HepG2 (cell line): Measurements from ENCODE around the gene UGT1A3. TPM values are rescaled to one million over a fixed set of nuclear protein-coding genes. Genes with fewer than 3 reads are reported as not detected.

ENCODE experiments used
- ATAC-seq: fragments of 200-7000 bp; cut with Tn5 transposase; 3 replicates; pipeline ENCODE4 v1.9.1; 2020; ENCODE audit warnings: mild to moderate bottlenecking, moderate library complexity
- BruUV-seq: library from RNA; stranded (reverse); fragments of 400-500 nt; replicated peaks from 2 replicates; lab custom pipeline; 2021; lab: Mats Ljungman, UMichigan
- CTCF ChIA-PET: fragments of 300-600 bp; formaldehyde crosslinking; extraction: SDS; loops from one replicate; lab custom pipeline; 2021; ENCODE audit warnings: low total read pairs, inconsistent platforms, low intra/inter-chr PET ratio; lab: Yijun Ruan, JAX
- POLR2A ChIA-PET: fragments of 350-600 bp; sonication (Branson Sonifier 250); formaldehyde crosslinking; loops from one replicate; lab custom pipeline; 2020; ENCODE audit warnings: antibody characterized with exemption, inconsistent platforms; lab: Yijun Ruan, JAX
- DNase-seq: peaks from one replicate; pipeline ENCODE4 v3.0.0-alpha.2; 2015; ENCODE audit warnings: low spot score
- FAIRE-seq: peaks from 3 replicates; lab custom pipeline; 2011; peaks lifted over from hg19 to GRCh38; lab: Jason Lieb, UNC
- H2AFZ ChIP-seq: one replicate; pipeline ENCODE4 v1.6.1; 2011; ENCODE audit warnings: low read length, inconsistent platforms
- H3K27ac ChIP-seq: fragments of 300-600 bp; 3 replicates; pipeline ENCODE4 v1.8.0; 2011; ENCODE audit warnings: mixed run types, mild to moderate bottlenecking, mixed read lengths, low read length, inconsistent platforms; ENCODE audit not compliant: insufficient read depth; ENCODE audit errors: extremely low read length
- H3K27me3 ChIP-seq, 2 experiments: fragments of 200-600 bp in 1 of 2; 2 replicates in 1 of 2; 3 replicates in 1 of 2; pipeline versions ENCODE4 v1.6.0 to v1.8.0; 2011; ENCODE audit warnings: low read length in 2 of 2, mild to moderate bottlenecking in 2 of 2, moderate library complexity in 2 of 2, inconsistent platforms in 1 of 2; ENCODE audit not compliant: insufficient read depth in 2 of 2, control insufficient read depth in 1 of 2
- H3K36me3 ChIP-seq, 2 experiments: fragments of 200-600 bp in 1 of 2; replicated peaks in 1 of 2; 2 replicates in 1 of 2; 3 replicates in 1 of 2; pipeline versions ENCODE4 v1.5.1 to v1.8.0; 2011; ENCODE audit warnings: low read length in 2 of 2, inconsistent platforms in 1 of 2; ENCODE audit not compliant: insufficient read depth in 2 of 2, control insufficient read depth in 1 of 2
- H3K4me1 ChIP-seq: 2 replicates; pipeline ENCODE4 v1.5.1; 2012; ENCODE audit warnings: low read length, inconsistent platforms; ENCODE audit not compliant: insufficient read depth
- H3K4me2 ChIP-seq: 2 replicates; pipeline ENCODE4 v1.6.0; 2011; ENCODE audit warnings: low read depth, low read length, inconsistent platforms
- H3K4me3 ChIP-seq, 3 experiments: fragments of 200-600 bp in 1 of 3; sonication (generic), shearing (Covaris generic) in 1 of 3; replicated peaks in 1 of 3; 2 replicates each; pipeline ENCODE4 v1.5.1; 2011 to 2016; ENCODE audit warnings: low read length in 3 of 3, inconsistent platforms in 2 of 3, low read depth in 2 of 3, mild to moderate bottlenecking in 2 of 3, control low read depth in 1 of 3, mixed read lengths in 1 of 3; ENCODE audit not compliant: insufficient read depth in 1 of 3
- H3K79me2 ChIP-seq: one replicate; pipeline ENCODE4 v1.6.1; 2011; ENCODE audit warnings: low read length, inconsistent platforms; ENCODE audit not compliant: insufficient read depth
- H3K9ac ChIP-seq: 2 replicates; pipeline ENCODE4 v1.6.0; 2011; ENCODE audit warnings: mild to moderate bottlenecking, low read depth, low read length, inconsistent platforms; ENCODE audit not compliant: insufficient read depth
- H3K9me3 ChIP-seq: 2 replicates; pipeline ENCODE4 v1.5.1; 2012; ENCODE audit warnings: mild to moderate bottlenecking, low read length
- H4K20me1 ChIP-seq: 2 replicates; pipeline ENCODE4 v1.6.0; 2011; ENCODE audit warnings: inconsistent platforms, mild to moderate bottlenecking, low read length, moderate library complexity; ENCODE audit not compliant: insufficient read depth
- ETV5 ChIP-seq: IDR thresholded peaks from 2 replicates; pipeline ENCODE4 v1.6.1; 2018; ENCODE audit warnings: missing biosample characterization, missing genetic modification reagents, inconsistent platforms, borderline replicate concordance
- KLF15 ChIP-seq: sonication (generic); formaldehyde crosslinking; IDR thresholded peaks from 2 replicates; pipeline ENCODE4 v1.8.1; 2023; ENCODE audit warnings: borderline replicate concordance, mild to moderate bottlenecking, inconsistent platforms, missing genetic modification reagents, mixed read lengths
- MED1 ChIP-seq: sonication (generic); formaldehyde crosslinking; IDR thresholded peaks from 2 replicates; pipeline ENCODE4 v1.4.0; 2020; ENCODE audit warnings: missing genetic modification reagents
- NFE2L1 ChIP-seq: sonication (generic); formaldehyde crosslinking; IDR thresholded peaks from 2 replicates; pipeline ENCODE4 v1.4.0; 2020; ENCODE audit warnings: missing genetic modification reagents, mild to moderate bottlenecking, borderline replicate concordance
- NFIC ChIP-seq: IDR thresholded peaks from 2 replicates; pipeline ENCODE4 v1.6.1; 2012; ENCODE audit warnings: mild to moderate bottlenecking, low read length, inconsistent platforms
- NFKBIZ ChIP-seq: IDR thresholded peaks from 2 replicates; pipeline ENCODE4 v1.6.1; 2018; ENCODE audit warnings: missing genetic modification reagents, missing compliant biosample characterization
- SRSF9 ChIP-seq: fragments of 200-400 bp; formaldehyde crosslinking; IDR thresholded peaks from 2 replicates; pipeline ENCODE4 v1.6.1; 2018; ENCODE audit warnings: borderline replicate concordance, mild to moderate bottlenecking, low read depth, low read length; ENCODE audit not compliant: insufficient read depth, poor library complexity, severe bottlenecking
- STAG1 ChIP-seq: sonication (generic); formaldehyde crosslinking; IDR thresholded peaks from 2 replicates; pipeline ENCODE4 v1.4.0; 2020; ENCODE audit warnings: missing genetic modification reagents
- TAF15 ChIP-seq: fragments of 200-400 bp; formaldehyde crosslinking; IDR thresholded peaks from one replicate; pipeline ENCODE4 v1.6.1; 2018; ENCODE audit warnings: mild to moderate bottlenecking, low read depth, low read length; ENCODE audit not compliant: poor library complexity, severe bottlenecking
- YEATS2 ChIP-seq: sonication (generic); formaldehyde crosslinking; IDR thresholded peaks from 2 replicates; pipeline ENCODE4 v1.4.0; 2020; ENCODE audit warnings: missing genetic modification reagents, borderline replicate concordance
- ZNF225 ChIP-seq: sonication (generic); formaldehyde crosslinking; IDR thresholded peaks from 2 replicates; pipeline ENCODE4 v1.4.0; 2020; ENCODE audit warnings: mild to moderate bottlenecking, missing genetic modification reagents
- ZNF232 ChIP-seq: sonication (generic); formaldehyde crosslinking; IDR thresholded peaks from 2 replicates; pipeline ENCODE4 v1.4.0; 2020; ENCODE audit warnings: missing genetic modification reagents, borderline replicate concordance
- ZNF451 ChIP-seq: sonication (generic); formaldehyde crosslinking; IDR thresholded peaks from 2 replicates; pipeline ENCODE4 v1.5.0; 2020; ENCODE audit warnings: mild to moderate bottlenecking, missing genetic modification reagents
- ZNF607 ChIP-seq: sonication (generic); formaldehyde crosslinking; IDR thresholded peaks from 2 replicates; pipeline ENCODE4 v1.5.1; 2020; ENCODE audit warnings: missing genetic modification reagents, mild to moderate bottlenecking, borderline replicate concordance
- ZNF644 ChIP-seq: IDR thresholded peaks from 2 replicates; pipeline ENCODE4 v1.6.1; 2016; ENCODE audit warnings: low read depth
- ZSCAN31 ChIP-seq: sonication (generic); formaldehyde crosslinking; IDR thresholded peaks from 2 replicates; pipeline ENCODE4 v1.5.0; 2020; ENCODE audit warnings: low read depth, mild to moderate bottlenecking, missing genetic modification reagents
- WGBS: methylation state at CpG from one replicate; pipeline ENCODE4 v1.1.6; 2017; ENCODE audit warnings: low lambda C conversion rate; 5-methylcytosine and 5-hydroxymethylcytosine counted together
- in situ Hi-C: cut with HindIII; loops from 2 replicates; pipeline ENCODE4 v1.10.0; 2017; ENCODE audit warnings: low pct_unique_long_range_greater_than_20kb; ENCODE audit not compliant: extremely low pct_ligation_motif_present
- intact Hi-C: fragments of 100-400 bp; cut with micrococcal nuclease; formaldehyde crosslinking; loops from one replicate; pipeline ENCODE4 v1.10.0; 2022; ENCODE audit not compliant: unreplicated experiment
- polyA plus RNA-seq, 8 experiments: library from polyadenylated mRNA; depleted of rRNA in 3 of 8; stranded (reverse) in 7 of 8; unstranded in 1 of 8; fragments of >200 nt; fragmentation: Illumina TruSeq in 4 of 8; extraction: Trizol in 4 of 8; gene quantifications; 2 replicates each; pipeline versions ENCODE4 v1.2.1 to v1.2.3, GENCODE V29; 2011 to 2016; ENCODE audit warnings: low read depth in 4 of 8, missing spikeins in 1 of 8, mixed read lengths in 1 of 8; ENCODE audit not compliant: insufficient read depth in 1 of 8
- total RNA-seq, 5 experiments: library from RNA; depleted of rRNA; stranded (reverse); fragments of >200 nt; fragmentation: Illumina TruSeq; extraction: Trizol; gene quantifications; 2 replicates each; pipeline ENCODE4 v1.2.3, GENCODE V29; 2016; ENCODE audit warnings: low read depth in 1 of 5
- TF ChIP-seq, protein P1 (sequence below): sonication (generic); formaldehyde crosslinking; IDR thresholded peaks from 2 replicates; pipeline ENCODE4 v1.5.0; 2020; ENCODE audit warnings: mild to moderate bottlenecking, missing genetic modification reagents, borderline replicate concordance
- TF ChIP-seq, protein P2 (sequence below): IDR thresholded peaks from 2 replicates; pipeline ENCODE4 v1.6.1; 2016; ENCODE audit warnings: low read depth, borderline replicate concordance
- TF ChIP-seq, protein P3 (sequence below): sonication (generic); formaldehyde crosslinking; IDR thresholded peaks from 2 replicates; pipeline ENCODE4 v1.9.0; 2021; ENCODE audit warnings: missing genetic modification reagents, mild to moderate bottlenecking, borderline replicate concordance

The UGT1A3 gene
- total and polyA plus RNA-seq, 2 of the 13 experiments (the other 11 are each of a cell fraction or from before 2014, with no cell fraction given): not detected

DNA sequence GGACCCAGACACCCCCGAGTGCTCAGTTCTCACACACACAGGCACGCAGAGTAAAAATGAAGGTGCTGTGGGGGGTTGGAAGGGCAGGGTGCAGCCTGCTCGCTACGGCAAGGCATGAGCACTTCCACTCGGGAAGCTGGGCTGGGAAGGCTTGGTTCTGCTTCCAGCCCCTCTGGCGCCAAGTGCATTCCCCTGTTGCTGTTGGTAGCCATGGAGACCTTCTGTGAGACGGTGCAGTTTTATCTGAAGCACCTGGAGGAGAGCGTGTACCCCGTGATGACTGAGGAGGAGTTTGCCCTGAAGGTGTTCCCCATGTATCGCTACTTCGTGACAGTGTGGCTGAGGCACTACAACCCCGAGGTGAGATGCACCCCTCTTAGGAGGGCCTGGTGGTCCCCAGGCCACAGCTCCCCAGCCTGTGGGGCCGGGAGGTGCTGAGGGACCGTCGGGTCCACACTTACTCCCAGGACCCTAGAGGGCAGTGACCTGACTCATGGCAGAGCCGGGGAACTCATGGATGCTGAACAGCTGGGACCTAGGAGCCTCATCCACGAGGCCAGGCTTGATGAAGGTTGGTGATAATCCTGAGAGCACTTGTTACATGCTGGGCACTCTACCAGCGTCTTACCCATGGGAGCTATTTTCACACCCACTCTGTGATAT, 64.8 kb downstream of the UGT1A3 start:
- no peak for DNase-seq
- ChIA-PET POLR2A (no interaction called here), CTCF (no interaction called here)
- 61% methylated on average over 17 of the region's 18 CpGs for WGBS
- in situ Hi-C loops: no loop called here
- H3K4me1 ChIP-seq: peaks cover 14% of the 10 kb centered on the region; the same call in 1 of the 2 replicates
- H3K27ac ChIP-seq: no peak overlapping the region
- H3K9me3 ChIP-seq: no peaks in the 10 kb centered on the region
- no peaks in the 10 kb centered on the region for H3K79me2 ChIP-seq
- H3K9ac ChIP-seq: no peak overlapping the region
- intact Hi-C loops: no loop called here
- no peaks in the 10 kb centered on the region for H4K20me1 ChIP-seq
- no peaks in the 10 kb centered on the region for H3K36me3 ChIP-seq
- no TSS peak for BruUV-seq
- H3K4me3 ChIP-seq: no peak overlapping the region
- FAIRE-seq: no peak
- H2AFZ ChIP-seq: no peak overlapping the region
- ATAC-seq: peak; percentile 20
- peaks cover 7 to 52% of the 10 kb centered on the region in 2 experiments; a peak in 3 of 5 replicates for H3K27me3 ChIP-seq
- no peak overlapping the region for H3K4me2 ChIP-seq
- TF ChIP-seq ZNF232 (no peak), YEATS2 (no peak), ZSCAN31 (CRISPR knock-in tag) (no peak), KLF15 (CRISPR knock-in tag) (no peak), SRSF9 (no peak), NFE2L1 (0 out of 2 replicates have a peak, but pooled peaks have one; percentile 36), ETV5 (CRISPR knock-in tag) (no peak), ZNF225 (CRISPR knock-in tag) (0 out of 2 replicates have a peak, but pooled peaks have one; percentile 17), ZNF451 (CRISPR knock-in tag) (no peak), MED1 (no peak), NFKBIZ (CRISPR knock-in tag) (no peak), ZNF607 (CRISPR knock-in tag) (no peak), STAG1 (CRISPR knock-in tag) (no peak), ZNF644 (CRISPR knock-in tag) (no peak), NFIC (no peak), TAF15 (no peak)
- TF ChIP-seq, protein P1, sequence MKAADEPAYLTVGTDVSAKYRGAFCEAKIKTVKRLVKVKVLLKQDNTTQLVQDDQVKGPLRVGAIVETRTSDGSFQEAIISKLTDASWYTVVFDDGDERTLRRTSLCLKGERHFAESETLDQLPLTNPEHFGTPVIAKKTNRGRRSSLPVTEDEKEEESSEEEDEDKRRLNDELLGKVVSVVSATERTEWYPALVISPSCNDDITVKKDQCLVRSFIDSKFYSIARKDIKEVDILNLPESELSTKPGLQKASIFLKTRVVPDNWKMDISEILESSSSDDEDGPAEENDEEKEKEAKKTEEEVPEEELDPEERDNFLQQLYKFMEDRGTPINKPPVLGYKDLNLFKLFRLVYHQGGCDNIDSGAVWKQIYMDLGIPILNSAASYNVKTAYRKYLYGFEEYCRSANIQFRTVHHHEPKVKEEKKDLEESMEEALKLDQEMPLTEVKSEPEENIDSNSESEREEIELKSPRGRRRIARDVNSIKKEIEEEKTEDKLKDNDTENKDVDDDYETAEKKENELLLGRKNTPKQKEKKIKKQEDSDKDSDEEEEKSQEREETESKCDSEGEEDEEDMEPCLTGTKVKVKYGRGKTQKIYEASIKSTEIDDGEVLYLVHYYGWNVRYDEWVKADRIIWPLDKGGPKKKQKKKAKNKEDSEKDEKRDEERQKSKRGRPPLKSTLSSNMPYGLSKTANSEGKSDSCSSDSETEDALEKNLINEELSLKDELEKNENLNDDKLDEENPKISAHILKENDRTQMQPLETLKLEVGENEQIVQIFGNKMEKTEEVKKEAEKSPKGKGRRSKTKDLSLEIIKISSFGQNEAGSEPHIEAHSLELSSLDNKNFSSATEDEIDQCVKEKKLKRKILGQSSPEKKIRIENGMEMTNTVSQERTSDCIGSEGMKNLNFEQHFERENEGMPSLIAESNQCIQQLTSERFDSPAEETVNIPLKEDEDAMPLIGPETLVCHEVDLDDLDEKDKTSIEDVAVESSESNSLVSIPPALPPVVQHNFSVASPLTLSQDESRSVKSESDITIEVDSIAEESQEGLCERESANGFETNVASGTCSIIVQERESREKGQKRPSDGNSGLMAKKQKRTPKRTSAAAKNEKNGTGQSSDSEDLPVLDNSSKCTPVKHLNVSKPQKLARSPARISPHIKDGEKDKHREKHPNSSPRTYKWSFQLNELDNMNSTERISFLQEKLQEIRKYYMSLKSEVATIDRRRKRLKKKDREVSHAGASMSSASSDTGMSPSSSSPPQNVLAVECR: no peak
- TF ChIP-seq, protein P2, sequence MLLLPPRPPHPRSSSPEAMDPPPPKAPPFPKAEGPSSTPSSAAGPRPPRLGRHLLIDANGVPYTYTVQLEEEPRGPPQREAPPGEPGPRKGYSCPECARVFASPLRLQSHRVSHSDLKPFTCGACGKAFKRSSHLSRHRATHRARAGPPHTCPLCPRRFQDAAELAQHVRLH: no peak
- TF ChIP-seq, protein P3, sequence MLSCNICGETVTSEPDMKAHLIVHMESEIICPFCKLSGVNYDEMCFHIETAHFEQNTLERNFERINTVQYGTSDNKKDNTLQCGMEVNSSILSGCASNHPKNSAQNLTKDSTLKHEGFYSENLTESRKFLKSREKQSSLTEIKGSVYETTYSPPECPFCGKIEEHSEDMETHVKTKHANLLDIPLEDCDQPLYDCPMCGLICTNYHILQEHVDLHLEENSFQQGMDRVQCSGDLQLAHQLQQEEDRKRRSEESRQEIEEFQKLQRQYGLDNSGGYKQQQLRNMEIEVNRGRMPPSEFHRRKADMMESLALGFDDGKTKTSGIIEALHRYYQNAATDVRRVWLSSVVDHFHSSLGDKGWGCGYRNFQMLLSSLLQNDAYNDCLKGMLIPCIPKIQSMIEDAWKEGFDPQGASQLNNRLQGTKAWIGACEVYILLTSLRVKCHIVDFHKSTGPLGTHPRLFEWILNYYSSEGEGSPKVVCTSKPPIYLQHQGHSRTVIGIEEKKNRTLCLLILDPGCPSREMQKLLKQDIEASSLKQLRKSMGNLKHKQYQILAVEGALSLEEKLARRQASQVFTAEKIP: no peak
